Lung (tissue), 12 donors: Measurements from ENCODE around the gene ZYG11A. TPM values are rescaled to one million over a fixed set of nuclear protein-coding genes. Genes with fewer than 3 reads are reported as not detected.

Experiments
- ATAC-seq: fragments of 200-7000 bp; cut with Tn5 transposase; one replicate; pipeline ENCODE4 v1.9.1; 2020; ENCODE audit warnings: moderate number of reproducible peaks; ENCODE audit not compliant: insufficient read depth, low FRiP score
- DNase-seq, 3 donors: peaks; one replicate each; pipeline ENCODE4 v3.0.0-alpha.2; 2013 to 2017
- H3K27ac ChIP-seq, 2 donors: one replicate each; pipeline ENCODE4 v1.5.1; 2013; ENCODE audit warnings: mild to moderate bottlenecking in 2 of 2, moderate library complexity in 2 of 2, control low read depth in 1 of 2, inconsistent platforms in 1 of 2, low read depth in 1 of 2, low read length in 1 of 2
- H3K27me3 ChIP-seq, 3 donors: one replicate each; pipeline ENCODE4 v1.5.1; 2013; ENCODE audit warnings: low read length in 2 of 3; ENCODE audit not compliant: control insufficient read depth in 3 of 3, insufficient read depth in 3 of 3
- H3K36me3 ChIP-seq, 4 donors: one replicate each; pipeline ENCODE4 v1.5.1; 2013; ENCODE audit warnings: low read length in 4 of 4, mild to moderate bottlenecking in 1 of 4, moderate library complexity in 1 of 4; ENCODE audit not compliant: control insufficient read depth in 4 of 4, insufficient read depth in 4 of 4
- H3K4me1 ChIP-seq, 5 donors: one replicate each; pipeline ENCODE4 v1.5.1; 2013; ENCODE audit warnings: low read length in 5 of 5, mild to moderate bottlenecking in 2 of 5, moderate library complexity in 1 of 5; ENCODE audit not compliant: control insufficient read depth in 5 of 5, insufficient read depth in 5 of 5
- H3K4me3 ChIP-seq: one replicate; pipeline ENCODE4 v1.5.1; 2013; ENCODE audit warnings: mild to moderate bottlenecking, control low read depth, moderate library complexity
- H3K9ac ChIP-seq, 2 donors: one replicate each; pipeline ENCODE4 v1.5.1; 2013; ENCODE audit warnings: low read length in 2 of 2, control low read depth in 1 of 2; ENCODE audit not compliant: insufficient read depth in 1 of 2
- H3K9me3 ChIP-seq, 4 donors: one replicate each; pipeline ENCODE4 v1.5.1; 2013; ENCODE audit warnings: low read length in 3 of 4, mild to moderate bottlenecking in 1 of 4, moderate library complexity in 1 of 4; ENCODE audit not compliant: control insufficient read depth in 4 of 4, insufficient read depth in 3 of 4
- WGBS, 2 donors: extraction: QIAGEN DNeasy Blood & Tissue Kit; methylation state at CpG; one replicate each; pipeline ENCODE4 v1.1.7; 2013; 5-methylcytosine and 5-hydroxymethylcytosine counted together
- polyA plus RNA-seq, 2 donors: library from polyadenylated mRNA; stranded (reverse); fragments of 200-250 nt; gene quantifications; one replicate each; pipeline ENCODE4 v1.2.1, GENCODE V29; 2013
- total RNA-seq, 2 donors: library from RNA; depleted of rRNA in 1 of 2; stranded (reverse); fragments of >200 nt in 1 of 2; gene quantifications; one replicate each; pipeline ENCODE4 v1.2.1, GENCODE V29; 2014 to 2021
- TF ChIP-seq, protein P1 (sequence below): IDR thresholded peaks from 2 replicates; pipeline ENCODE4 v1.5.1; 2012; ENCODE audit warnings: mild to moderate bottlenecking; ENCODE audit errors: control extremely low read depth, extremely low read depth
- donor health status: control.
- donor health status: control.
- donor health status: Bipolar disorder and iron deficiency.
- donor health status: healthy.
- donor health status: DM: yes; HTN: yes; CAD: no.

ZYG11A gene
- total and polyA plus RNA-seq, 4 donors = 0.01 to 0.20 (median 0.15) TPM; not detected in 1

DNA sequence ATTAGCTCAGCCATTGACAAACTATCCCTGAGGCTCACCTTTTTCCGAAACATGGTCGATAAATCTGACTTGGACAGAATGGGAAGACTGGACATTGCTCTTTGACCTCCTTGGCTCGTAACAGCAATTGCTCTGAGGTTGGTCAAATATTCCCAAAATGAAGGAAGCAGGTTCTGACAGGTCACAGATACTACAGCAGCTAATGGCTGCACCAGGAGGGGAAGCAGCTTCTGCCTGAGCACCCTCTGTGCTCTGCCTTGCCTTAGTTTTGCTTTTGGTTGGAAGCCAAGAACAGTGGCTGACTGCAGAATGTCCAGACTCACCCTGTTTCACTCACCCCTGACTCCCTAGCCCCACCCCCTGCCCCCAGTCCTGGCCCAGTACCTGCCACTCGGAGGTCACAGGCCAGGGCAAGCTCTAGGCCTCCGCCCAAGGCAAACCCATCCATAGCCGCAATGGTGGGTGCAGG is 63.6 kb downstream of the ZYG11A start:
- Histone ChIP-seq H3K4me3 (no peak overlapping the region), H3K36me3 (peaks cover 0 to 5% (median 0%) of the 10 kb centered on the region in 4 donors), H3K9me3 (no peaks in the 10 kb centered on the region), H3K27me3 (no peaks in the 10 kb centered on the region), H3K27ac (peak overlapping the region in 1 of 2 donors; percentile 79), H3K9ac (no peak overlapping the region), H3K4me1 (no peaks in the 10 kb centered on the region)
- WGBS, 2 donors = 93 to 98% methylated on average over 6 of the region's 6 CpGs
- DNase-seq (no peak), ATAC-seq (no peak)
- TF ChIP-seq, protein P1, sequence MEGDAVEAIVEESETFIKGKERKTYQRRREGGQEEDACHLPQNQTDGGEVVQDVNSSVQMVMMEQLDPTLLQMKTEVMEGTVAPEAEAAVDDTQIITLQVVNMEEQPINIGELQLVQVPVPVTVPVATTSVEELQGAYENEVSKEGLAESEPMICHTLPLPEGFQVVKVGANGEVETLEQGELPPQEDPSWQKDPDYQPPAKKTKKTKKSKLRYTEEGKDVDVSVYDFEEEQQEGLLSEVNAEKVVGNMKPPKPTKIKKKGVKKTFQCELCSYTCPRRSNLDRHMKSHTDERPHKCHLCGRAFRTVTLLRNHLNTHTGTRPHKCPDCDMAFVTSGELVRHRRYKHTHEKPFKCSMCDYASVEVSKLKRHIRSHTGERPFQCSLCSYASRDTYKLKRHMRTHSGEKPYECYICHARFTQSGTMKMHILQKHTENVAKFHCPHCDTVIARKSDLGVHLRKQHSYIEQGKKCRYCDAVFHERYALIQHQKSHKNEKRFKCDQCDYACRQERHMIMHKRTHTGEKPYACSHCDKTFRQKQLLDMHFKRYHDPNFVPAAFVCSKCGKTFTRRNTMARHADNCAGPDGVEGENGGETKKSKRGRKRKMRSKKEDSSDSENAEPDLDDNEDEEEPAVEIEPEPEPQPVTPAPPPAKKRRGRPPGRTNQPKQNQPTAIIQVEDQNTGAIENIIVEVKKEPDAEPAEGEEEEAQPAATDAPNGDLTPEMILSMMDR = no peak

DNA sequence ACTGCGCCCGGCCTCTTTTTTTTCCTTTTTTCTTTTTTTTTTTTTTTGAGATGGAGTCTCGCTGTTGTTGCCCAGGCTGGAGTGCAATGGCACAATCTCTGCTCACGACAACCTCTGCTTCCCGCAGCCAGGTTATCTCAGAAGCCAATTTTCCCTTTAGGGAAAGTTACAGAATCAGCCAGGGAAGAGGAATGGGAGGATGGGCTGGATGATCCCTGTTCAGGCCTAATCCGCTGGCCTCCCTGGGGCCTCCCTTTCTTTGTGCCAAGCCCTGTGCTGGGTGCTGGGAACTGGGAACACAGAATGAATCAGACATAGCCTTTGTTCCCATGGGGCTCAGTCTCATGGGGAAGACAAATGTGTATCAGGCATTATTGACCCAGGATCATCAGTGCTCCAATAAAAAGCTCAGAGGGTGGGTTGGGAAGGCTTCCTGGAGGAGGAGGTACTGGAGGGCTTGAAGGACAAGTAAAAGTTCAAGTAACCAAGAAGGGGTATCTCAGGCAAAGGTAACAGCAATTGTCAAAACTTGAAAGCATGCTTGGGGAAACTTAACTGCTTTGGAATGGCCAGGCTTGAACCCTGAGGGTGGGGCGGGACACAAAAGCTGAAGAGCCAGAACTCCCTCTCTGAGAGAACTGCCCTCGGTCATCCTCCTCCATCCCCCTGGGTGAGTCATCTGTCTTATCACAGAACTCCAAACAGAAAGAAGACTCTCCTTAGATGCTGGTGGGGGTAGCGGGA is 64.7 kb downstream of the ZYG11A start:
- Histone ChIP-seq H3K4me1 (no peaks in the 10 kb centered on the region), H3K9me3 (no peaks in the 10 kb centered on the region), H3K27me3 (no peaks in the 10 kb centered on the region), H3K27ac (no peak overlapping the region), H3K36me3 (peaks cover 0 to 5% (median 0%) of the 10 kb centered on the region in 4 donors), H3K9ac (no peak overlapping the region), H3K4me3 (no peak overlapping the region)
- 95 to 97% methylated on average over 9 of the region's 9 CpGs for WGBS, 2 donors
- ATAC-seq = no peak
- TF ChIP-seq, protein P1 = no peak
- no peak for DNase-seq

DNA sequence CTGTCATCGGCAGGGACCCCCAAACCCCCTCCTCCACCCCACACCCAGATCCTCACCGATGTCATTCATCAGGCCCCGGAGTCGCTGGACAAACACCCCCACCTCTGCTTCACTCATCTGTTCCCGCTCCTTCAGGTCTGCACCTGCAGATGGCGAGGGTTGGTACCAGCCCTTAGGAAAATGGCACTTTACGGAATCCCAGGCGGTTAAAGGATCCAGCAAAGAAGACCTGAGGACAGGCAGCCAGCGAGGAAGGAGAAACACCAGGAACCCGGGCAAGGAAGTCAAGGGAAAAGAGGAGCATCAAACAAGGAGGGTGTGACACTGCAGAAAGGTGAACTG is 65.2 kb downstream of the ZYG11A start:
- ATAC-seq = no peak
- H3K27ac ChIP-seq = no peak overlapping the region
- H3K9me3 ChIP-seq = no peaks in the 10 kb centered on the region
- 83 to 93% methylated on average over 10 of the region's 10 CpGs for WGBS, 2 donors
- TF ChIP-seq, protein P1 = no peak
- H3K9ac ChIP-seq = no peak overlapping the region
- DNase-seq = no peak
- H3K4me1 ChIP-seq = no peaks in the 10 kb centered on the region
- no peaks in the 10 kb centered on the region for H3K27me3 ChIP-seq
- H3K36me3 ChIP-seq = peaks cover 0 to 5% (median 0%) of the 10 kb centered on the region in 4 donors
- H3K4me3 ChIP-seq = no peak overlapping the region

DNA sequence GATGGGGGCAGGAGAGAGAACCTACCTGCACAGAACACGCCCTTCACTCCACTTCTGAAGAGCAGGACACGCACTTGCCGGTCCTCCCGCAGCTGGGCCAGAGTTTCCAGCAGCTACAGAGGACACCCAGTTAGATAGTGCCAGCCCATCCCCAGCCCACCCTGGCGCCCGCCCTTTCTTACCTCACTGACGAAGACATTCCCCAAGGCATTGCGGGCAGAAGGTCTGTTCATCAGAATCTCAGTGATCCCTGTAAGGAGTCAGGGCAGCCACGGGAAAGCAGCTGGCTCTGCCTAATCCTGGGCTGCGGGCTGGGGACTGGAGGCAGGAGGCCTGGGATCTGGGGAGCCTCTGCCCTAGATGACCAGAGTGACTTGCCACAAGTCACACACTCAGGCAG is 69.0 kb downstream of the ZYG11A start:
- TF ChIP-seq, protein P1 = no peak
- no peak overlapping the region for H3K4me3 ChIP-seq
- DNase-seq (no peak), ATAC-seq (no peak)
- H3K4me1 ChIP-seq = peaks cover 0 to 2% (median 0%) of the 10 kb centered on the region in 5 donors
- H3K36me3 ChIP-seq = peaks cover 0 to 3% (median 0%) of the 10 kb centered on the region in 4 donors
- H3K27ac ChIP-seq = no peak overlapping the region
- H3K9me3 ChIP-seq = no peaks in the 10 kb centered on the region
- H3K27me3 ChIP-seq = no peaks in the 10 kb centered on the region
- WGBS, 2 donors = 95 to 97% methylated on average over 10 of the region's 10 CpGs
- H3K9ac ChIP-seq = no peak overlapping the region
